Measurements from ENCODE around the gene MCF2L. TPM values are rescaled to one million over a fixed set of nuclear protein-coding genes. Genes with fewer than 3 reads are reported as not detected.

MCF2L gene
- total and polyA plus RNA-seq, 10 of the 15 experiments (the other 5 are each of a cell fraction or from before 2014, with no cell fraction given) = 0.06 to 1.1 (median 0.21) TPM; not detected in 2

GRCh38 chr13:113118261-113119021, 149.4 kb downstream of the MCF2L start:
- Histone ChIP-seq H3K79me2 (ENCODE audit: control insufficient read depth, insufficient read depth, low read length) (no peaks in the 10 kb centered on the region), H3K9me3 (replicated peaks; ENCODE audit: control insufficient read depth, insufficient read depth, low read length) (no peaks in the 10 kb centered on the region), H3K36me3 (ENCODE audit: control insufficient read depth in 2 of 2, insufficient read depth in 2 of 2, low read length in 1 of 2) (no peaks in the 10 kb centered on the region), H3K27me3 (replicated peaks in 1 of 2; ENCODE audit: control insufficient read depth in 2 of 2, insufficient read depth in 2 of 2, low read length in 1 of 2) (no peaks in the 10 kb centered on the region), H3K4me3 (no peak overlapping the region), H3K9ac (ENCODE audit: control insufficient read depth, insufficient read depth, low read length) (no peak overlapping the region), H2AFZ (ENCODE audit: control insufficient read depth, low read depth, low read length) (no peak overlapping the region), H3K4me1 (ENCODE audit: control insufficient read depth, insufficient read depth, low read length) (no peaks in the 10 kb centered on the region), H3K27ac (ENCODE audit: control insufficient read depth, insufficient read depth) (no peak overlapping the region), H3K4me2 (ENCODE audit: control insufficient read depth, insufficient read depth) (no peak overlapping the region), H4K20me1 (ENCODE audit: control insufficient read depth, insufficient read depth) (no peaks in the 10 kb centered on the region)
- in situ Hi-C loops (cut with MboI) = no loop called here
- intact Hi-C loops (cut with micrococcal nuclease; ENCODE audit: unreplicated experiment) = no loop called here
- no peak for DNase-seq (ENCODE audit: low read depth, low spot score)
- no TSS peak for BruUV-seq (replicated peaks)
- CTCF ChIA-PET = no interaction called here
- FAIRE-seq = no peak
- RAD21 ChIA-PET (ENCODE audit: unreplicated experiment) = no interaction called here
- SMC1A ChIA-PET (ENCODE audit: uncharacterized antibody, unreplicated experiment) = no interaction called here
- WGBS (ENCODE audit: insufficient coverage, insufficient replicate concordance, low lambda C conversion rate, missing lambda C conversion rate) = 50% methylated on average over 37 of the region's 42 CpGs
- ATAC-seq = no peak
- POLR2A ChIA-PET = no interaction called here
- TF ChIP-seq BRCA1 (IDR thresholded peaks at IDR 0.05; ENCODE audit: low read depth, low read length) (no peak), EGR1 (IDR thresholded peaks at IDR 0.05; ENCODE audit: borderline replicate concordance in 1 of 2, low read depth in 2 of 2, low read length in 2 of 2) (no peak), CHD1 (IDR thresholded peaks at IDR 0.05; ENCODE audit: low read depth, low read length) (no peak), IRF4 (IDR thresholded peaks at IDR 0.05; ENCODE audit: low read depth, low read length) (no peak), POLR2A (IDR thresholded peaks at IDR 0.05; ENCODE audit: low read depth, low read length) (no peak), CUX1 (IDR thresholded peaks at IDR 0.05; ENCODE audit: insufficient replicate concordance, low read depth, low read length) (no peak), PKNOX1 (IDR thresholded peaks at IDR 0.05) (no peak), ATF7 (IDR thresholded peaks at IDR 0.05; ENCODE audit: low read depth) (no peak), ATF3 (IDR thresholded peaks at IDR 0.05; ENCODE audit: borderline replicate concordance, extremely low read depth, low read depth, low read length) (no peak), MTA2 (IDR thresholded peaks at IDR 0.05; ENCODE audit: low read depth) (no peak), MXI1 (IDR thresholded peaks at IDR 0.05; ENCODE audit: low read depth, low read length) (no peak), NRF1 (conservative IDR thresholded peaks at IDR 0.05; ENCODE audit: low read depth, low read length) (no peak), NR2C2 (IDR thresholded peaks at IDR 0.05; ENCODE audit: borderline replicate concordance, control insufficient read depth, insufficient read length, low read depth) (no peak), BHLHE40 (IDR thresholded peaks at IDR 0.05; ENCODE audit: borderline replicate concordance in 1 of 2, low read depth in 2 of 2, low read length in 1 of 2) (no peak), E4F1 (IDR thresholded peaks at IDR 0.05; ENCODE audit: borderline replicate concordance, partially characterized antibody) (no peak)
